ENCODE results near the gene PODXL2.

GRCh38 chr3:127622031-127622430, 7.0 kb upstream of the PODXL2 start:
- no peak for TF ChIP-seq CTCF (IDR thresholded peaks at IDR 0.05)
- TF ChIP-seq POLR2A (IDR thresholded peaks at IDR 0.05) = no peak
